ENCODE measurements around the gene ZNF101.
A peak's percentile ranks its signal among the peaks of the same experiment; 100 is the strongest.

ZNF101 gene

GRCh38 chr19:19710506-19710905 lies 41.9 kb downstream of the ZNF101 start:
- Histone ChIP-seq H3K4me3 (ENCODE audit: insufficient read depth, low read depth, low read length) (no peak overlapping the region), H3K27me3 (ENCODE audit: control insufficient read depth, insufficient read depth, low read length, poor library complexity, severe bottlenecking) (no peaks in the 10 kb centered on the region), H3K27ac (ENCODE audit: insufficient read depth, low read depth, low read length, poor library complexity, severe bottlenecking) (no peak overlapping the region), H3K9me3 (ENCODE audit: control insufficient read depth, low read length) (peaks cover 25% of the 10 kb centered on the region), H3K36me3 (ENCODE audit: control insufficient read depth, insufficient read depth, low read length) (peaks cover 67% of the 10 kb centered on the region), H3K4me1 (ENCODE audit: control insufficient read depth, insufficient read depth, low read length) (no peaks in the 10 kb centered on the region)
- WGBS, 2 experiments: 93 to 94% methylated on average over 2 of the region's 2 CpGs

DNA sequence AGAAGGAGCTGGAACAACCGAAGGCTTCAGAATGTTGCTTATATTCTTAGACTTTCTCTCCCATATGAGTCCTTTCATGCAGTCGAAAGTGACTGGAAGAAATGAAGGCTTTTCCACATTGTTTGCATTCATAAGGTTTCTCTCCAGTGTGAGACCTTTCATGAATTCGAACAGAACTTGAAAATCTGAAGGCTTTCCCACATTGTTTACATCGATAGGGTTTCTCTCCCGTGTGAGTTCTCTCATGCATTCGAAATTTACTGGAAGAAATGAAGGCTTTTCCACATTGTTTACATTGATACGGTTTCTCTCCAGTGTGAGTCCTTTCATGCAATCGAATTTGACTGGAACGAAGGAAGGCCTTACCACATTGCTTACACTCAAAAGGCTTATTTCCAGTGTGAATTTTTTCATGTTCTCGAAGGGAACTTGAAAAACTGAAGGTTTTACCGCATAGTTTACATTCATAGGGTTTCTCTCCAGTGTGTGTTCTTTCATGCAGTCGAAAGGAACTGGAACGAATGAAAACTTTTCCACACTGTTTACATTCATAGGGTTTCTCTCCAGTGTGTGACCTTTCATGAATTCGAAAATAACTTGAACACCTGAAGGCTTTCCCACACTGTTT lies 42.8 kb downstream of the ZNF101 start:
- 95% methylated on average over 14 of the region's 14 CpGs for WGBS, 2 experiments
- Histone ChIP-seq H3K9me3 (ENCODE audit: control insufficient read depth, low read length) (peaks cover 27% of the 10 kb centered on the region), H3K27ac (ENCODE audit: insufficient read depth, low read depth, low read length, poor library complexity, severe bottlenecking) (no peak overlapping the region), H3K36me3 (ENCODE audit: control insufficient read depth, insufficient read depth, low read length) (peaks cover 70% of the 10 kb centered on the region), H3K27me3 (ENCODE audit: control insufficient read depth, insufficient read depth, low read length, poor library complexity, severe bottlenecking) (no peaks in the 10 kb centered on the region), H3K4me3 (ENCODE audit: insufficient read depth, low read depth, low read length) (no peak overlapping the region), H3K4me1 (ENCODE audit: control insufficient read depth, insufficient read depth, low read length) (no peaks in the 10 kb centered on the region)

- Histone ChIP-seq H3K4me3 (ENCODE audit: insufficient read depth, low read depth, low read length) (no peak overlapping the region), H3K4me1 (ENCODE audit: control insufficient read depth, insufficient read depth, low read length) (no peaks in the 10 kb centered on the region), H3K36me3 (ENCODE audit: control insufficient read depth, insufficient read depth, low read length) (peaks cover 74% of the 10 kb centered on the region), H3K27me3 (ENCODE audit: control insufficient read depth, insufficient read depth, low read length, poor library complexity, severe bottlenecking) (no peaks in the 10 kb centered on the region), H3K27ac (ENCODE audit: insufficient read depth, low read depth, low read length, poor library complexity, severe bottlenecking) (no peak overlapping the region), H3K9me3 (ENCODE audit: control insufficient read depth, low read length) (peaks cover 27% of the 10 kb centered on the region)
- WGBS, 2 experiments: 96 to 97% methylated on average over 9 to 10 of the region's 10 CpGs
Measured at GRCh38 chr19:19711934-19712828, 43.5 kb downstream of the ZNF101 start.

- no peak overlapping the region for H3K4me3 ChIP-seq (ENCODE audit: insufficient read depth, low read depth, low read length)
- H3K27ac ChIP-seq (ENCODE audit: insufficient read depth, low read depth, low read length, poor library complexity, severe bottlenecking): no peak overlapping the region
- no peaks in the 10 kb centered on the region for H3K4me1 ChIP-seq (ENCODE audit: control insufficient read depth, insufficient read depth, low read length)
- WGBS, 2 experiments: 91 to 98% methylated on average over 1 of the region's 2 CpGs
- no peaks in the 10 kb centered on the region for H3K27me3 ChIP-seq (ENCODE audit: control insufficient read depth, insufficient read depth, low read length, poor library complexity, severe bottlenecking)
- peaks cover 19% of the 10 kb centered on the region for H3K36me3 ChIP-seq (ENCODE audit: control insufficient read depth, insufficient read depth, low read length)
- peaks cover 6% of the 10 kb centered on the region for H3K9me3 ChIP-seq (ENCODE audit: control insufficient read depth, low read length)
Measured at GRCh38 chr19:19719798-19720197, 51.2 kb downstream of the ZNF101 start.

GRCh38 chr19:19721896-19722295 lies 53.3 kb downstream of the ZNF101 start:
- no peaks in the 10 kb centered on the region for H3K27me3 ChIP-seq (ENCODE audit: control insufficient read depth, insufficient read depth, low read length, poor library complexity, severe bottlenecking)
- H3K4me1 ChIP-seq (ENCODE audit: control insufficient read depth, insufficient read depth, low read length): no peaks in the 10 kb centered on the region
- H3K27ac ChIP-seq (ENCODE audit: insufficient read depth, low read depth, low read length, poor library complexity, severe bottlenecking): no peak overlapping the region
- 95% methylated on average over 2 of the region's 2 CpGs for WGBS, 2 experiments
- no peak overlapping the region for H3K4me3 ChIP-seq (ENCODE audit: insufficient read depth, low read depth, low read length)
- peaks cover 9% of the 10 kb centered on the region for H3K36me3 ChIP-seq (ENCODE audit: control insufficient read depth, insufficient read depth, low read length)
- peaks cover 4% of the 10 kb centered on the region for H3K9me3 ChIP-seq (ENCODE audit: control insufficient read depth, low read length)

DNA sequence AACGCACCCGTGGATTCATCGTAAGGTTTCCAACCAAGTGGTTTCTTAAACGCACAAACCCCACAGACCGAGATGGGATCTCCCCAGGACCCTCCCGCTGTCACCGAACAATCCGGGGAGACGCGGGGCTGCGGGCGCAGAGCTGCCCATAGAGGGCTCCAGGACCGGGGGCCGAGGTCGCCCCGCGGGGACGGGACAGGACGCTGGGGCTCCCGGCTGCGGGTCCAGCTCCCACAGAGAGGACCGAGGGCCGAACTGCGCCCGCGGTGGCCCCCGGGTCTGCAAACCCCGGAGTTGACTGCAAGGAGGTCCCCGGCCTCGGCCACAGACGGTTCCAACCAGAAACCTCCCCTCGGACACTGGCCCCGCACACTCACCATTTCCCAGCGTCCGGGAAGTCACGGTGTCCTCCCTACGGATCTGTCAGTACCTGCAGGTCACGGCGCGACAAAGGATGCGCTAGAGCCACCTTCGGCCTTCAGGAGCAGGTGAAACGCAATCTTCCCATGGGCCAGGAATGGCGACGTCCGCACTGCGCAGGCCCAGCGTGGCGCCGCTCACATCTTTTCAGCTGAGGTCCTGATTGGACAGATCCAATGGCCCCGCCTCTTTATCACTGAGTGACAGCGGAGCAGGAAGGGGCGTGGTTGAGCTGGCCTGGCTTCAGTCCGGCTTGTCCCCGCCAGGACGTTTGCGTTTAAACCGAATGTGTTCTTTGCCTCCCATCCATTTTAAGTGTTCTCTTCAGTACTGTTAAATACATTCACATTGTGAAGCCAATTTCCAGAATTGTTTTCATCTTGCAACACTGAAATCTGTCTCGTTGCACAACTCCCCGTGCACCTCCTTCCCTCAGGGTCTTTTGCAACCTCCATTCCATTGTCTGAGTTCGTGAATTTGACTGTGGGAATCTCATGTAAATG lies 64.2 kb downstream of the ZNF101 start, which contains the start of gene ZNF14:
ZNF14 (minus strand) TSS at position 534 of the 923 bp plus-strand sequence; CDS start at position 380, 154 bp downstream.
- Histone ChIP-seq H3K36me3 (ENCODE audit: control insufficient read depth, insufficient read depth, low read length) (peaks cover 28% of the 10 kb centered on the region), H3K4me1 (ENCODE audit: control insufficient read depth, insufficient read depth, low read length) (no peaks in the 10 kb centered on the region), H3K27ac (ENCODE audit: insufficient read depth, low read depth, low read length, poor library complexity, severe bottlenecking) (peak within 1 kb of the TSS; percentile 26), H3K4me3 (ENCODE audit: insufficient read depth, low read depth, low read length) (peak within 1 kb of the TSS; percentile 94), H3K9me3 (ENCODE audit: control insufficient read depth, low read length) (peaks cover under 1% of the 10 kb centered on the region), H3K27me3 (ENCODE audit: control insufficient read depth, insufficient read depth, low read length, poor library complexity, severe bottlenecking) (no peaks in the 10 kb centered on the region)
- 3% methylated on average over 61 of the region's 61 CpGs for WGBS, 2 experiments
